ENCODE data around the gene ZBTB40.

GRCh38 chr1:22484706-22485345, 33.2 kb downstream of the ZBTB40 start:
- no peak for TF ChIP-seq CTCF (IDR thresholded peaks at IDR 0.05)
- no peak for TF ChIP-seq POLR2A (IDR thresholded peaks at IDR 0.05)

Measured in Peyer's patch (tissue), 4 donors.